ENCODE results near the gene ACTN1.

The ACTN1 gene

GRCh38 chr14:68941820-68942219 is 37.3 kb downstream of the ACTN1 start:
- Histone ChIP-seq H3K27ac (no peak overlapping the region), H3K4me2 (no peak overlapping the region), H3K4me3 (IDR thresholded peaks at IDR 0.05; ENCODE audit: insufficient read depth, low read depth, low read length) (no peak overlapping the region), H3K9ac (no peak overlapping the region), H3K27me3 (ENCODE audit: insufficient read depth, low read depth) (no peaks in the 10 kb centered on the region), H3K79me2 (ENCODE audit: insufficient read depth, low read depth) (no peaks in the 10 kb centered on the region; the same call in 1 of the 2 replicates), H3K4me1 (ENCODE audit: low read depth, poor library complexity, severe bottlenecking) (peaks cover 33% of the 10 kb centered on the region), H2AFZ (ENCODE audit: low read depth) (no peak overlapping the region), H4K20me1 (ENCODE audit: insufficient read depth) (no peaks in the 10 kb centered on the region), H3K36me3 (ENCODE audit: insufficient read depth) (no peaks in the 10 kb centered on the region)
- TF ChIP-seq CTCF (conservative IDR thresholded peaks at IDR 0.05; ENCODE audit: low read depth, low read length): no peak

GRCh38 chr14:68940614-68941185 is 38.4 kb downstream of the ACTN1 start:
- Histone ChIP-seq H3K4me3 (IDR thresholded peaks at IDR 0.05; ENCODE audit: insufficient read depth, low read depth, low read length) (no peak overlapping the region), H2AFZ (ENCODE audit: low read depth) (no peak overlapping the region), H3K27ac (no peak overlapping the region), H3K79me2 (ENCODE audit: insufficient read depth, low read depth) (no peaks in the 10 kb centered on the region; the same call in 1 of the 2 replicates), H3K36me3 (ENCODE audit: insufficient read depth) (no peaks in the 10 kb centered on the region), H3K9ac (no peak overlapping the region), H4K20me1 (ENCODE audit: insufficient read depth) (no peaks in the 10 kb centered on the region), H3K4me2 (no peak overlapping the region), H3K27me3 (ENCODE audit: insufficient read depth, low read depth) (no peaks in the 10 kb centered on the region), H3K4me1 (ENCODE audit: low read depth, poor library complexity, severe bottlenecking) (peaks cover 22% of the 10 kb centered on the region)
- TF ChIP-seq CTCF (conservative IDR thresholded peaks at IDR 0.05; ENCODE audit: low read depth, low read length): no peak

GRCh38 chr14:68939893-68940613 is 39.0 kb downstream of the ACTN1 start:
- H3K79me2 ChIP-seq (ENCODE audit: insufficient read depth, low read depth): no peaks in the 10 kb centered on the region; the same call in 1 of the 2 replicates
- no peaks in the 10 kb centered on the region for H4K20me1 ChIP-seq (ENCODE audit: insufficient read depth)
- no peak overlapping the region for H3K9ac ChIP-seq

GRCh38 chr14:68939181-68939892 is 39.8 kb downstream of the ACTN1 start:
- H3K27ac ChIP-seq: no peak overlapping the region
- H3K4me3 ChIP-seq (IDR thresholded peaks at IDR 0.05; ENCODE audit: insufficient read depth, low read depth, low read length): no peak overlapping the region
- H3K36me3 ChIP-seq (ENCODE audit: insufficient read depth): no peaks in the 10 kb centered on the region
- H3K27me3 ChIP-seq (ENCODE audit: insufficient read depth, low read depth): no peaks in the 10 kb centered on the region
- no peak overlapping the region for H3K9ac ChIP-seq
- H2AFZ ChIP-seq (ENCODE audit: low read depth): no peak overlapping the region
- no peak for TF ChIP-seq CTCF (conservative IDR thresholded peaks at IDR 0.05; ENCODE audit: low read depth, low read length)
- no peaks in the 10 kb centered on the region for H4K20me1 ChIP-seq (ENCODE audit: insufficient read depth)
- H3K4me1 ChIP-seq (ENCODE audit: low read depth, poor library complexity, severe bottlenecking): peaks cover 16% of the 10 kb centered on the region
- no peaks in the 10 kb centered on the region; the same call in 1 of the 2 replicates for H3K79me2 ChIP-seq (ENCODE audit: insufficient read depth, low read depth)
- no peak overlapping the region for H3K4me2 ChIP-seq

More at GRCh38 chr14:68939893-68940613, 39.0 kb downstream of the ACTN1 start:
- no peak overlapping the region for H3K4me2 ChIP-seq
- no peaks in the 10 kb centered on the region for H3K36me3 ChIP-seq (ENCODE audit: insufficient read depth)
- H3K27me3 ChIP-seq (ENCODE audit: insufficient read depth, low read depth): no peaks in the 10 kb centered on the region
- TF ChIP-seq CTCF (conservative IDR thresholded peaks at IDR 0.05; ENCODE audit: low read depth, low read length): no peak
- no peak overlapping the region for H2AFZ ChIP-seq (ENCODE audit: low read depth)
- H3K4me1 ChIP-seq (ENCODE audit: low read depth, poor library complexity, severe bottlenecking): peaks cover 17% of the 10 kb centered on the region
- no peak overlapping the region for H3K27ac ChIP-seq
- no peak overlapping the region for H3K4me3 ChIP-seq (IDR thresholded peaks at IDR 0.05; ENCODE audit: insufficient read depth, low read depth, low read length)

All from KMS-11 (cell line).